ENCODE measurements around the gene MAD1L1. TPM values are rescaled to one million over a fixed set of nuclear protein-coding genes. Genes with fewer than 3 reads are reported as not detected.

MAD1L1 gene
- total RNA-seq, 1 donor from 2014 or later = 40.9 TPM

DNA sequence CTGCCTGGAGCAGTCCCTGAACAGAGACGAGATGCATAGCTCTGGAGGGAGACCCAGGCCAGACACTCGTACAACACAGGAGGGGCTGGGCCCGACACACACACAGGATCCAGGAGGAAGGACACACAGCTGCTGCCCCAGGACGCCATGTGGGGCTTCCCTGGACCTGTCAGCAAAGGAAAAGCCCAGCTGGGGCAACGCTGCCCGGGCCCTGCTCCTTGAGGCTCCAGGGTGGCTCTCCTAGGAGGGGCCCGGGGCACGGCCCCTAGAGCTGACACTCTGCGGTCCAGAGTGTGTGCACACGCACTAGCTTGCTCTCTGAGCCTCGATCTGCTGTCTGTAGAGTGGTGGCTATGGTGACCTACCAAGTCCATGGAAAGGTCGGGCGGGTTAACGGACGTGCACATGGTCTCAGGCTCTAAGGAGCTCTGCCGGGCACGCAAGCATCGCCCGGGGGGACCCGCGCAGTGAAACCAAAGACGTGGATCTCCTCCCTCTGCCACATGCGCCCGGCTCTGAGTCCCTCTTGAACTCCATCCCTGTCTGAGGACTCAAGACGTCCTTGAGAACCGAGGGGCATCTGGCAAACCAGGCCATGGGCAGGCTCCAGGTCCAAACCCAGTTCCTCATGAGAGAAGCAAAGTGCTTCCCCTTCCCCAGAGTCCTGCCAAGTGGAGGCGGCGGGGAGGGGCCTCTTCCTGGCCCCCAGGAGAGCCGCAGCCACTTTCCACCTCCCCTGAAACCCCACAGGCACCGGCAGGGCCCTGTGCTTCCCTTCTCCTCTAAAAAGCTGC is 283.7 kb downstream of the MAD1L1 start:
- no peak for DNase-seq (ENCODE audit: low read depth)

DNA sequence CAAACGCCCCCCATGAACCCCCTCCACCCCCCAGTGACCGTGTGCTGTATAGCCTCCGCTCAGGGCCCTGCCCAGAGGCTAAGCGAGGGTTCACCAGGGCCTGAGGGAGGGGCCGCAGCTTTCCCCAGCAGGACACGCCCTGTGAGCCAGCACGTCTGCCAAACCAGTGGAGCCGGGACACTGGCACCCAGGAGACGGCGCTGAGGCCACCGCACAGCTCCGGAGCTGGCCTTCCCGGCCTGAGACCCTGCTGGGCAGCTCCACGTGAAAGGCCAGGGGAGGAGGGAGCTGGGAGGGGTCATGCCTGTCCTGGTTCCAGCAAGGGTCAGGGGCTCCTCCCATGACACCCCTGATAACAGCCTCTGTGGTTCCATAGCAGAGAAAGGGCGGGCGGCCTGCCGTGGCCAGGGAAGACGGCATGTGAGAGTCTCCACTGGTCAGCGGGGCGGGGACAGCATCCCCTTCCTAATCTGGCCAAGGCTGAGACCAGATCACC is 284.4 kb downstream of the MAD1L1 start:
- no peak for DNase-seq (ENCODE audit: low read depth)

- no peak for DNase-seq (ENCODE audit: low read depth)
Observed at GRCh38 chr7:1947586-1948217, 285.0 kb downstream of the MAD1L1 start.

DNA sequence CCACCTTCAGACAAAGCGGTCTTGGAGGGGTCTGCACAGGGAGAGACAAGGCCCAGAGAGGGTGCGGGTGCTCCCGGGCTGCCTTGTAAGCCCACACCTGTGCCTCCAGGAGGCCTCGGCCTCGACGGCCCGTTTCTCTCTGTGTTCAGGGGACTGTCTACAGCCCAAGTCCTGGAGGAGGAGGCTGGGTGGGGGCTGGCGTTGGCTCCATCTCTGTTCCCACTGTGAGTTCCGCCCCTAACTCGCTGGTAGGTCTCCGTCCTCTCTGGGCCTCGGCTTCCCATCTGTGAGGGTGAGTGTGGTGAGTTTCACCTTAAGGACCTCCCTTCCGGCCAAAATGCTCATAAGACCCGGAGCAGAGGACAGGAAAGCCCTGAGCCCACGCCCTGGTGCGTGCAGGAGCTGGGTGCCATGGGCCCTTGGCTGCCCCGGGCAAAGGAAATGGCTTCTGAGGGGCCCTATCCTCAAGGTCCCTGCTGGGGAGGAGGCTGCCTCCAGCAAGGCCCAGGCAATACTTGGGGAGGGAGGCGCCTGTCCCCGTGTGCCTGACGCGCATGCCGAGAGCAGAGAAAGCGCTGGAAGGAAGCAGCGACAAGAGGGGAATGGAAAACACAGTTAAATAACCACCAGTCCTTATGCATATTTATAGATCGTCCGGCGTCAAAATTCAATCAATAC is 285.8 kb downstream of the MAD1L1 start:
- DNase-seq (ENCODE audit: low read depth) = no peak

- no peak for DNase-seq (ENCODE audit: low read depth)
Observed at GRCh38 chr7:1946025-1946772, 286.5 kb downstream of the MAD1L1 start.

DNA sequence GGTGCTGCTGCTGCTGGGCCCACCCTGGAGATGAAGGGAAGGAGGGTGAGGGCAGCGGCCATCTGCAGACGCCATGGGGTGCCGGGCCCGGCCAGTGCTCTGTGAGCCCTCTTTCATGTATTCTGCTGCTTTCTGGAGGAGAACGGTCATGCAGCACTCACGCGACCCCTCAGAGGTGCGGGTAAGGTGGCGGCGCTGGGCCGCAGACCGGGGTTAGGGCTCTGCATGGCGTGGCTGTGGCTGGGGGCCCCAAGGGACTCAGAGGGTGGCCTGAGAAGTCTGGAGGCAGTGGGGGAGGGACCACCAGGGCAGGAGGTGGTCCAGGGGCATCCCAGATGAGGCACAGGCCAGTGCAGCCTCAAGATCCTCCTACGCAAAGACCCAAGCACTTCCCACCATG is 287.2 kb downstream of the MAD1L1 start:
- no peak for DNase-seq (ENCODE audit: low read depth)

- peak; percentile 68 for DNase-seq (ENCODE audit: low read depth)
Observed at GRCh38 chr7:1944619-1945210, 288.0 kb downstream of the MAD1L1 start.

DNA sequence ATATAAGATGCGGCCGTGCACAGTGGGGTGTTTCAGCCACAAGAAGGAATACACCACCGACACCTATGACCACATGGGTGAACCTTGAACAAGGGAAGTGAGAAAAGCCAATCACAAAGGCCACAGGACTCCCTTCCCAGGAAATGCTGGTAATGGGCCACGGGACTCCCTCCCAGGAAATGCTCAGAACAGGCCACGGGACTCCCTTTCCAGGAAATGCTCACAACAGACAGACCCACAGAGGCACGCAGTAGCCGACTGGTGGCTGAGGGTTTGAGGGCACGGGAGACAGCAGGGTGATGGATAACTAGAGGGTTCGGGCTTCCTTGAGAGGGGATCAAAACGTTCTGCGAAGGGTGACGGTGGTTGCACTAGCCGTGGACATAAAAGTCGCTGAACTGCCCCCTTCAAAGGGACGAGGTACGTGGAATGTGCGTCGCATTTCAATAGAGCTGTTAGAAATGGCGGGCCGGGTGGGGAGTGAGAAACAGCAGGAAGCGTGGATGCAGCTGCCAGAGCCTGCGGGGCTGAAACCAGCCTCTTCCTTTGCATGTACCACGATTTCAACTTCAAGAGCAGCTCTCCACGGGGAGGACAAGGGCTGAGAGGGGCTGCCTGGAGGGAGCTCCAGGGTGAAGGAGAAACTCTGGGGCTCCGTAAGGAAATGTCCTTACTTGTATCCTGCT is 288.7 kb downstream of the MAD1L1 start:
- DNase-seq (ENCODE audit: low read depth) = no peak

DNA sequence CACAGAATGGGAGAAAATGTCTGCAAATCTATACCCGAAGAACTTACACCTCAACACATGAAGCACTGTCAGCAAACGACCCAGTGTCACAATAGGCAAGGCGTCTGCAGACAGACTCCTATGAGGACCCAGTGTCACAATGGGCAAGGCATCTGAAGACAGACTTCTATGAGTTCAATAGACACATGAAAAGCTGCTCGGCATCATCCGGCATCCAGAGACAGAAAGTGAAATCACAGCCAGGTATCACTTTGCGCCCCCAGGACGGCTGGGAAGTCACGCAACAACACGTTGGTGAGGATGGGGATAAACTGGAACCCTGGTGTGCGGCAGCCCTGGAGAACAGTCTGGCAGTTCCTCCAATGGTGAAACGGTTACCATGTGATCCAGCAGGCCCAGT is 289.4 kb downstream of the MAD1L1 start:
- DNase-seq (ENCODE audit: low read depth) = no peak

GRCh38 chr7:1942941-1943289 is 289.8 kb downstream of the MAD1L1 start:
- DNase-seq (ENCODE audit: low read depth) = no peak

- DNase-seq (ENCODE audit: low read depth) = no peak
Observed at GRCh38 chr7:1942243-1942940, 290.4 kb downstream of the MAD1L1 start.

DNA sequence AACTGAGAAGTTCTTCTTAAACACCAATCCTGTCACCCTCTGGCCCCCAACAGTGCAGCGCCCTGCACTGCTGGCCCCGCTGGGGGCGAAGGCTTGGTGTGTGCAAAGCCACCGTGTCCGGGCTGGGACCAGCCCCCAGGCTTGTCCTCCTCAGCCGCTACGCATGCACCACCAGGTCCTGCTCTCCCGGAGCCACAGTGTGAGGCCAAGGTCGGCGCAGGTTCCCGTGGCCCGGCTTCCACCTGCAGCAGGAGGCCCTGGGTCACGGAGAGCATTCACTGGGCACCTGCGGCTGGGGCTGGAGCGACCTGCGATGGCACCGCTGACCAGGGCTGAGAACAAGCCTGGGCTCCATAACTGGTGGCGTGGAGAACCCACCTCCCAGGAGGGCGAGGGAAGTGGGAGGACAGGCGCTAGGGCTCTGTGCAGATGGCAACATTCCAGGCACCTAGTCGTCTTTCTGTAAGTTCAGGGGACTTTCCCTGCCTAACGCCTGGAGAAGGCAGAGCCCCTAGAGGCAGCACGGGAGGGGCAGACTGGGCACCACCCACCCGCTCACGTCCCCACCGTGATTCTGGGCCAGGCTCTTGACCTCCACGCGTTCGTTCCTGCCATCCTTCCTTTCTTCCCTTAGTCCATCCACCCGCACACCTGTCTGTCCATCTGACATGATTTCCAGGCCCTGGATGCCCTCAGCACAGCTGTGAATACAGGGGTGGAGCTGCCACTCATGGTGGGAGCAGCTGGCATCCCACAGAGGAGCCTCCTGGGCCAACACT is 291.1 kb downstream of the MAD1L1 start:
- DNase-seq (ENCODE audit: low read depth) = peak; percentile 86

- no peak for DNase-seq (ENCODE audit: low read depth)
Observed at GRCh38 chr7:1940863-1941262, 291.9 kb downstream of the MAD1L1 start.

DNA sequence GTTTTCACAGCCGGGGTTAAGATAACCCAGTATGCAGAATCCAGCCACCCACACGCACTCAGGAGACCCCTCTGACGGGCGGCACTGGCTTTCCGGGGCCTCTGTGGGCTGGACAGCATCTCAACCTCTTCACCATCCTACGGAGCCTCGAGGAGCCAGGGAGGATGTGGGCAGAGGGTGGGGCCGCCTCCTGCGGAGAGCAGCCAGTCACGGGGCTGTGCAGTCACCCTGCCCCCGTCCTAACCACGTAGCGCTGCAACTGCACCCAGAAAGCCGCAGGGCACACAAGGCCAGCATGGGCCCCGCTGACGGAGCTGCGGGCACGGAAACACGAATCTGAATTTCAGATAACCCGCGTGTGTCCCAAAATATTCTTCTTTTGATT is 292.4 kb downstream of the MAD1L1 start:
- DNase-seq (ENCODE audit: low read depth) = no peak

- no peak for DNase-seq (ENCODE audit: low read depth)
Observed at GRCh38 chr7:1939434-1940401, 293.0 kb downstream of the MAD1L1 start.

GRCh38 chr7:1938788-1939433 is 293.8 kb downstream of the MAD1L1 start:
- DNase-seq (ENCODE audit: low read depth) = no peak

DNA sequence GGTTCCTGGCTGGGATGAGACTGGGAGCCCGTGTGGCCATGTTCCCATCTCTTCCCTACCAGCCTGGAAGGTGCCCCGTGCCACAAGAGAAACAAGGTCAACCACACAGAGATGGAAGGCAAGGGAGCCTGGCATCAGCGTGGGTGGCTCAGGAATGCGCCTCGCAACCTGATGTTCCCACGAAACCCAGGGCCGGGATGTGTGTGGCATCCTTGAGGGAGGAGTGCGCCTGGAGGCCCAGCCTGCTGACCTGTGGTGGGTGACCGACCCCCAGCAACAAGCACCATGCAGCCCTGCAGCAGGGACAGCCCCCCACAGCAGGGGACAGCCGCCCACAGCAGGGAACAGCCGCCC is 295.5 kb downstream of the MAD1L1 start:
- DNase-seq (ENCODE audit: low read depth) = no peak
